Keratinocyte (primary cell): ENCODE results near the gene S100A10. TPM values are rescaled to one million over a fixed set of nuclear protein-coding genes. Genes with fewer than 3 reads are reported as not detected.

Source experiments
- DNase-seq: peaks from one replicate; pipeline ENCODE4 v3.0.0-alpha.2; 2011; ENCODE audit warnings: low read depth, missing footprints, low spot score
- FAIRE-seq: peaks from 2 replicates; lab custom pipeline; 2011; peaks lifted over from hg19 to GRCh38; lab: Jason Lieb, UNC
- H2AFZ ChIP-seq: 2 replicates; pipeline ENCODE4 v1.6.0; 2012; ENCODE audit warnings: low read length, control low read depth, inconsistent platforms; ENCODE audit not compliant: control insufficient read depth
- H3K27ac ChIP-seq: 2 replicates; pipeline ENCODE4 v1.5.1; 2011; ENCODE audit warnings: low read length; ENCODE audit not compliant: control insufficient read depth, insufficient read depth
- H3K27me3 ChIP-seq: 3 replicates; pipeline ENCODE4 v1.6.0; 2011; ENCODE audit warnings: low read length; ENCODE audit not compliant: control insufficient read depth, insufficient read depth; ENCODE audit errors: extremely low read depth
- H3K36me3 ChIP-seq, 2 experiments: 2 replicates in 1 of 2; 3 replicates in 1 of 2; pipeline ENCODE4 v1.5.1; 2011; ENCODE audit warnings: low read length in 2 of 2, mild to moderate bottlenecking in 1 of 2; ENCODE audit not compliant: control insufficient read depth in 2 of 2, insufficient read depth in 2 of 2; ENCODE audit errors: extremely low read depth in 1 of 2
- H3K4me1 ChIP-seq: 3 replicates; pipeline ENCODE4 v1.5.1; 2011; ENCODE audit warnings: low read length; ENCODE audit not compliant: control insufficient read depth, insufficient read depth; ENCODE audit errors: extremely low read depth
- H3K4me2 ChIP-seq: 3 replicates; pipeline ENCODE4 v1.6.0; 2011; ENCODE audit warnings: low read depth, low read length; ENCODE audit not compliant: control insufficient read depth, insufficient read depth; ENCODE audit errors: extremely low read depth
- H3K4me3 ChIP-seq, 3 experiments: fragments of 200-600 bp in 1 of 3; sonication (generic) in 1 of 3; 2 replicates in 2 of 3; 3 replicates in 1 of 3; pipeline ENCODE4 v1.5.1; 2011 to 2016; ENCODE audit warnings: low read length in 3 of 3, mild to moderate bottlenecking in 3 of 3, control low read depth in 2 of 3, inconsistent platforms in 1 of 3, low read depth in 1 of 3, mixed read lengths in 1 of 3, mixed run types in 1 of 3, moderate library complexity in 1 of 3; ENCODE audit not compliant: control insufficient read depth in 2 of 3, insufficient read depth in 2 of 3; ENCODE audit errors: extremely low read depth in 1 of 3
- H3K79me2 ChIP-seq: 2 replicates; pipeline ENCODE4 v1.6.0; 2012; ENCODE audit warnings: low read length; ENCODE audit not compliant: control insufficient read depth, insufficient read depth
- H3K9ac ChIP-seq: 3 replicates; pipeline ENCODE4 v1.6.0; 2011; ENCODE audit warnings: low read length; ENCODE audit not compliant: control insufficient read depth, insufficient read depth; ENCODE audit errors: extremely low read depth
- H3K9me1 ChIP-seq: 3 replicates; pipeline ENCODE4 v1.6.0; 2011; ENCODE audit warnings: low read length; ENCODE audit not compliant: control insufficient read depth, insufficient read depth; ENCODE audit errors: extremely low read depth
- H3K9me3 ChIP-seq: 2 replicates; pipeline ENCODE4 v1.5.1; 2012; ENCODE audit warnings: low read depth, low read length; ENCODE audit not compliant: control insufficient read depth
- H4K20me1 ChIP-seq: 3 replicates; pipeline ENCODE4 v1.6.0; 2011; ENCODE audit warnings: low read length; ENCODE audit not compliant: control insufficient read depth, insufficient read depth; ENCODE audit errors: extremely low read depth
- CTCF ChIP-seq, 3 experiments: IDR thresholded peaks in 1 of 3; conservative IDR thresholded peaks in 1 of 3; optimal IDR thresholded peaks in 1 of 3; 2 replicates in 2 of 3; 3 replicates in 1 of 3; pipeline versions ENCODE3 to v1.5.1; 2011; ENCODE audit warnings: low read length in 3 of 3, mild to moderate bottlenecking in 3 of 3, moderate library complexity in 2 of 3, control low read depth in 1 of 3, inconsistent platforms in 1 of 3; ENCODE audit not compliant: insufficient read depth in 2 of 3; ENCODE audit errors: extremely low read depth in 1 of 3
- EZH2 ChIP-seq: IDR thresholded peaks from one replicate; pipeline ENCODE4 v1.6.1; 2012; ENCODE audit warnings: inconsistent platforms, mild to moderate bottlenecking, low read length, moderate library complexity
- dilution Hi-C: fragments of 300-500 bp; cut with MboI; formaldehyde crosslinking; loops from one replicate; pipeline ENCODE4 v1.7.0; 2020; ENCODE audit warnings: low sequenced_read_pairs; ENCODE audit not compliant: extremely low pct_ligation_motif_present
- polyA plus RNA-seq, 5 experiments: library from polyadenylated mRNA; depleted of rRNA in 3 of 5; stranded (reverse) in 3 of 5; stranded (forward) in 1 of 5; unstranded in 1 of 5; fragments of >200 nt; gene quantifications; 1 replicate in 1 of 5; 2 replicates in 3 of 5; 3 replicates in 1 of 5; pipeline versions ENCODE4 v1.2.1 to v1.2.3, GENCODE V29; 2011 to 2012; ENCODE audit warnings: missing spikeins in 2 of 5, low read depth in 1 of 5, low replicate concordance in 1 of 5

S100A10 gene
- polyA plus RNA-seq, 1 donor (not counting 4 experiments of a cell fraction or from before 2014, with no cell fraction given): 1,061 TPM

DNA sequence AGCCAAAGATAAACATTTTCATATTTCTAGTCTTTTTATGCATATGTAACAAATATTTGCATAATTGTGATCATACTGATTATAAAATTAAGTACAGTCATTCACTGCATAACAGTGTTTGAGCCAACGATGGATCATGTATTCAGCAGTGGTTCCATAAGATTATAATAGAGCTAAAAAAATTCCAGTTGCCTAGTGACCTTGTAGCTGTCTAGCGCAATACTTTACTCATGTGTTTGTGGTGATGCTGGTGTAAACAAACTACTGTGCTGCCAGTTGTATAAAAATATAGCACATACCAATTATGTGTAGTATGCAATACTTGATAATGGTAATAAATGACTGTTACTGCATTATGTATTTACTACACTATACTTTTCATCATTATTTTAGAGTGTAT, 2.1 kb upstream of the S100A10 start:
- no peaks in the 10 kb centered on the region for H3K27me3 ChIP-seq
- peak overlapping the region; percentile 100 for H3K27ac ChIP-seq
- dilution Hi-C loops: no loop called here
- H3K4me1 ChIP-seq: peaks cover 66% of the 10 kb centered on the region
- peaks cover 10 to 15% of the 10 kb centered on the region in 2 experiments for H3K36me3 ChIP-seq
- H3K9me3 ChIP-seq: no peaks in the 10 kb centered on the region
- no peak for FAIRE-seq
- no peaks in the 10 kb centered on the region for H3K9me1 ChIP-seq
- no peak overlapping the region for H3K4me2 ChIP-seq
- no peak for DNase-seq
- H3K9ac ChIP-seq: no peak overlapping the region
- no peaks in the 10 kb centered on the region for H4K20me1 ChIP-seq
- TF ChIP-seq EZH2: no peak
- TF ChIP-seq CTCF (optimal IDR thresholded peaks at IDR 0.05 in 1 of 3, IDR thresholded peaks at IDR 0.05 in 1 of 3, conservative IDR thresholded peaks at IDR 0.05 in 1 of 3; ENCODE audit: extremely low read depth in 1 of 3, insufficient read depth in 2 of 3, low read length in 3 of 3): no peak
- no peak overlapping the region for H3K4me3 ChIP-seq
- no peak overlapping the region for H2AFZ ChIP-seq
- H3K79me2 ChIP-seq: peaks cover 27% of the 10 kb centered on the region

DNA sequence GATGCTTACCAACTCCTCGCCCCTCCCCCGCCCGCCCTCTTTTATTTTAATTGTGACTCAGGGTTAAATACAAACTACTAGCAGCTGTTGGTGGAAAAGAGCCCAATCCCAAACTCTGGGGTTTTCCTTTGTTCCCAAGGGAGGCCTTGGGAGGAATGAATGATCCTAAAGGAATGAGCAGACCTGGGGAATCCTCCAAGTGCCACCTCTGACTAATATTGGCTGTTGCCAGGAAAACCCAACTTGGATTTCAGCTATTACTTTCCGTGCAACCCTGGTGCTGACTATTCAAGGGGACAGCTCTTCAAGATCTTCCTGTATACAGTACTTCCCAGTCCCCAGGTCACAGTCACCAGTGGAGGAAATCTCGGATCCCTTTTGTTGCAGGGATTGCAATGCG, 1.3 kb upstream of the S100A10 start:
- DNase-seq: no peak
- FAIRE-seq: peak; percentile 81
- Histone ChIP-seq H3K27me3 (no peaks in the 10 kb centered on the region), H3K79me2 (peaks cover 35% of the 10 kb centered on the region), H3K36me3 (peaks cover 11 to 22% of the 10 kb centered on the region in 2 experiments), H3K9me1 (no peaks in the 10 kb centered on the region), H2AFZ (no peak overlapping the region), H3K27ac (peak overlapping the region; percentile 100), H3K9ac (peak overlapping the region; percentile 100), H3K9me3 (no peaks in the 10 kb centered on the region), H3K4me3 (no peak overlapping the region), H3K4me2 (peak overlapping the region; percentile 88), H4K20me1 (peaks cover under 1% of the 10 kb centered on the region), H3K4me1 (peaks cover 66% of the 10 kb centered on the region)
- TF ChIP-seq EZH2 (no peak), CTCF (optimal IDR thresholded peaks at IDR 0.05 in 1 of 3, IDR thresholded peaks at IDR 0.05 in 1 of 3, conservative IDR thresholded peaks at IDR 0.05 in 1 of 3; ENCODE audit: extremely low read depth in 1 of 3, insufficient read depth in 2 of 3, low read length in 3 of 3) (no peak)
- dilution Hi-C loops: no loop called here
